Heart right ventricle (tissue), 16 donors: Measurements from ENCODE around the gene AKNA. TPM values are rescaled to one million over a fixed set of nuclear protein-coding genes. Genes with fewer than 3 reads are reported as not detected.

Source experiments
- ATAC-seq, 8 donors: fragments of 200-7000 bp; cut with Tn5 transposase; one replicate each; pipeline ENCODE4 v1.9.1; 2020; ENCODE audit warnings: mild to moderate bottlenecking in 8 of 8, moderate library complexity in 8 of 8, moderate number of reproducible peaks in 1 of 8
- DNase-seq, 2 donors: peaks; one replicate each; pipeline ENCODE4 v3.0.0-alpha.2; 2020
- H3K27ac ChIP-seq, 10 donors: fragments of 200-600 bp; sonication (generic) in 2 of 10; one replicate each; pipeline versions ENCODE4 v1.5.0 to v1.8.0; 2020 to 2022; ENCODE audit warnings: mild to moderate bottlenecking in 3 of 10
- H3K27me3 ChIP-seq, 7 donors: fragments of 200-600 bp; one replicate each; pipeline ENCODE4 v1.8.0; 2021 to 2022; ENCODE audit warnings: mild to moderate bottlenecking in 2 of 7
- H3K36me3 ChIP-seq, 9 donors: fragments of 200-600 bp; sonication (generic) in 1 of 9; one replicate each; pipeline versions ENCODE4 v1.5.0 to v1.8.0; 2020 to 2022; ENCODE audit warnings: mild to moderate bottlenecking in 2 of 9
- H3K4me1 ChIP-seq, 9 donors: fragments of 200-600 bp; sonication (generic) in 1 of 9; one replicate each; pipeline versions ENCODE4 v1.5.0 to v1.8.0; 2020 to 2022; ENCODE audit warnings: mild to moderate bottlenecking in 4 of 9
- H3K4me3 ChIP-seq, 10 donors: fragments of 200-600 bp; sonication (generic) in 2 of 10; one replicate each; pipeline versions ENCODE4 v1.5.0 to v1.8.0; 2020 to 2022; ENCODE audit warnings: mild to moderate bottlenecking in 7 of 10, moderate library complexity in 2 of 10
- H3K9me3 ChIP-seq, 11 donors: fragments of 200-600 bp in 10 of 11; sonication (generic) in 2 of 11; one replicate each; pipeline versions ENCODE4 v1.5.0 to v1.8.0; 2013 to 2022; ENCODE audit warnings: mild to moderate bottlenecking in 2 of 11, control low read depth in 1 of 11, moderate library complexity in 1 of 11
- CTCF ChIP-seq, 9 donors: fragments of 200-600 bp; sonication (generic) in 2 of 9; IDR thresholded peaks; one replicate each; pipeline versions ENCODE4 v1.5.0 to v1.8.0; 2021 to 2022; ENCODE audit warnings: antibody characterized with exemption in 9 of 9, mild to moderate bottlenecking in 5 of 9, moderate library complexity in 1 of 9
- WGBS, 2 donors: extraction: QIAGEN DNeasy Blood & Tissue Kit; methylation state at CpG; one replicate each; pipeline ENCODE4 v1.1.7; 2013; ENCODE audit warnings: inconsistent platforms in 1 of 2; 5-methylcytosine and 5-hydroxymethylcytosine counted together
- intact Hi-C, 10 donors: fragments of 100-400 bp; cut with DNase I; formaldehyde crosslinking; loops; one replicate each; pipeline versions ENCODE4 v1.11.1 to v1.14.2; 2022
- polyA plus RNA-seq, 2 donors: library from polyadenylated mRNA; stranded (reverse); fragments of 200-250 nt; gene quantifications; one replicate each; pipeline ENCODE4 v1.2.3, GENCODE V29; 2013
- total RNA-seq, 10 donors: library from RNA; stranded (reverse); fragmentation: NEBNext Ultra II Directional in 3 of 10; extraction: Animal tissue kit (Norgen Biotek cat#: 25700) in 3 of 10; gene quantifications; one replicate each; pipeline versions ENCODE4 v1.2.1 to v1.2.4, GENCODE V29; 2021 to 2023
- donor health status: Arrhythmogenic right ventricular cardiomyopathy.
- donor health status: ischemic (EF 13 %, LVEDD 7.1; RV severe dilation, severe dysfunction).
- donor health status: healthy with polysubstance abuse.
- donor health status: DM: no; HTN: yes; CAD: no.
- donor health status: DM: no; HTN: no; CAD: no.
- donor health status: ischemic (EF 25% LVEDD 6.9; RV normal size, moderate dysfunction).
- donor health status: ischemic (EF 25% LVEDD 5.7; RV mildly dilated, moderate dysfunction).
- donor health status: healthy.
- donor health status: DM: yes; HTN: yes; CAD: no.
- donor health status: Ischemic cardiomyopathy.
- donor health status: ischemic (EF 35%, LVEDD 5.7; RV mildly dilated, moderate dysfunction).
- donor health status: nonischemic (EF 11% LVEDD 7.7; RV severe dilation, severe dysfunction).
- donor health status: DM: yes; HTN: yes; CAD: no.
- donor health status: PGD.
- donor health status: ischemic (EF 29% LVEDD 5.4; RV normal size, mild dysfunction).
- donor health status: nonischemic (EF 23%, LVEDD 6.1; RV moderate dilation, normal function).

The AKNA gene
- total and polyA plus RNA-seq, 12 donors, result 2.7 to 20.5 (median 4.6) TPM

- H3K27ac ChIP-seq, result no peak overlapping the region
- H3K9me3 ChIP-seq, result no peaks in the 10 kb centered on the region
- no peak for TF ChIP-seq CTCF (IDR thresholded peaks at IDR 0.05)
- intact Hi-C loops, result loop anchor here (2.0 to 10.0 kb wide), 11 partner anchors 178 to 1118 kb away; partner anchors contain the start of genes TEX53 (in 2 of the 10) and ATP6V1G1 (in 1 of the 10)
- 87 to 96% methylated on average over 13 of the region's 13 CpGs for WGBS, 2 donors
- ATAC-seq (no peak), DNase-seq (no peak)
- peaks cover 0 to 6% (median 0%) of the 10 kb centered on the region in 9 donors for H3K4me1 ChIP-seq
- no peaks in the 10 kb centered on the region for H3K36me3 ChIP-seq
- no peak overlapping the region for H3K4me3 ChIP-seq
- peaks cover 0 to 3% (median 0%) of the 10 kb centered on the region in 7 donors for H3K27me3 ChIP-seq
These were observed 18.7 kb upstream of the AKNA start for GRCh38 chr9:114406441-114406840.

GRCh38 chr9:114405294-114406034 is 17.7 kb upstream of the AKNA start:
- Histone ChIP-seq H3K4me3 (no peak overlapping the region), H3K27me3 (peaks cover 0 to 3% (median 0%) of the 10 kb centered on the region in 7 donors), H3K4me1 (peaks cover 0 to 6% (median 0%) of the 10 kb centered on the region in 9 donors), H3K27ac (no peak overlapping the region), H3K36me3 (no peaks in the 10 kb centered on the region), H3K9me3 (no peaks in the 10 kb centered on the region)
- TF ChIP-seq CTCF (IDR thresholded peaks at IDR 0.05), result peak; percentile 47 to 93 (median 85)
- 22 to 29% methylated on average over 15 of the region's 15 CpGs for WGBS, 2 donors
- intact Hi-C loops, result loop anchor here (1.0 to 10.0 kb wide), 14 partner anchors 179 to 1119 kb away; partner anchors contain the start of genes TEX53 (in 2 of the 10) and ATP6V1G1 (in 1 of the 10)
- DNase-seq (peak; percentile 52 to 84), ATAC-seq (peak; percentile 87 to 95 (median 91))

GRCh38 chr9:114404531-114404930 is 16.7 kb upstream of the AKNA start:
- DNase-seq, result no peak

More at GRCh38 chr9:114404531-114404930, 16.7 kb upstream of the AKNA start:
- H3K27ac ChIP-seq, result no peak overlapping the region
- TF ChIP-seq CTCF (IDR thresholded peaks at IDR 0.05), result no peak
- ATAC-seq, result no peak
- peaks cover 0 to 6% (median 0%) of the 10 kb centered on the region in 9 donors for H3K4me1 ChIP-seq
- WGBS, 2 donors, result 91 to 94% methylated on average over 2 of the region's 2 CpGs
- peaks cover 0 to 3% (median 0%) of the 10 kb centered on the region in 7 donors for H3K27me3 ChIP-seq
- H3K9me3 ChIP-seq, result no peaks in the 10 kb centered on the region
- H3K4me3 ChIP-seq, result no peak overlapping the region
- intact Hi-C loops, result loop anchor here (2.0 to 10.0 kb wide), 10 partner anchors 180 to 1120 kb away; partner anchors contain the start of genes TEX53 (in 2 of the 10) and ATP6V1G1 (in 1 of the 10)
- H3K36me3 ChIP-seq, result no peaks in the 10 kb centered on the region
